GM12878 (cell line): ENCODE measurements around the gene AATF. TPM values are rescaled to one million over a fixed set of nuclear protein-coding genes. Genes with fewer than 3 reads are reported as not detected.

Experiments used
- ATAC-seq: fragments of 200-7000 bp; cut with Tn5 transposase; 3 replicates; pipeline ENCODE4 v1.9.1; 2020; ENCODE audit warnings: mild to moderate bottlenecking, moderate library complexity
- BruUV-seq: library from RNA; stranded (reverse); fragments of 400-500 nt; replicated peaks from 2 replicates; lab custom pipeline; 2021; lab: Mats Ljungman, UMichigan
- CTCF ChIA-PET: fragments of 300-600 bp; sonication (Branson Sonifier 250); formaldehyde crosslinking; extraction: SDS; loops from one replicate; lab custom pipeline; 2021; ENCODE audit warnings: inconsistent platforms; lab: Yijun Ruan, JAX
- POLR2A ChIA-PET: fragments of 350-600 bp; formaldehyde crosslinking; extraction: SDS; loops from one replicate; lab custom pipeline; 2021; ENCODE audit warnings: inconsistent platforms; lab: Charles Lee
- RAD21 ChIA-PET: fragments of 300-600 bp; sonication (Branson Sonifier 250); formaldehyde crosslinking; loops from one replicate; lab custom pipeline; 2023; ENCODE audit warnings: antibody characterized with exemption; ENCODE audit not compliant: unreplicated experiment; lab: Charles Lee
- SMC1A ChIA-PET: fragments of 300-600 bp; sonication (Branson Sonifier 250); formaldehyde crosslinking; loops from one replicate; lab custom pipeline; 2023; ENCODE audit not compliant: unreplicated experiment, uncharacterized antibody; lab: Charles Lee
- DNase-seq: peaks from one replicate; pipeline ENCODE4 v3.0.0-alpha.2; 2011; ENCODE audit warnings: low read depth, low spot score
- FAIRE-seq: peaks from 3 replicates; lab custom pipeline; 2011; peaks lifted over from hg19 to GRCh38; lab: Jason Lieb, UNC
- H2AFZ ChIP-seq: 2 replicates; pipeline ENCODE4 v1.6.0; 2011; ENCODE audit warnings: low read depth, low read length, control low read depth; ENCODE audit not compliant: control insufficient read depth
- H3K27ac ChIP-seq: 2 replicates; pipeline ENCODE4 v1.5.1; 2011; ENCODE audit warnings: control low read depth; ENCODE audit not compliant: control insufficient read depth, insufficient read depth
- H3K27me3 ChIP-seq, 2 experiments: replicated peaks in 1 of 2; 2 replicates each; pipeline versions ENCODE4 v1.6.0 to v1.6.1; 2011; ENCODE audit warnings: low read length in 1 of 2; ENCODE audit not compliant: control insufficient read depth in 2 of 2, insufficient read depth in 2 of 2
- H3K36me3 ChIP-seq, 2 experiments: 2 replicates each; pipeline ENCODE4 v1.5.1; 2011; ENCODE audit warnings: low read length in 1 of 2; ENCODE audit not compliant: control insufficient read depth in 2 of 2, insufficient read depth in 2 of 2
- H3K4me1 ChIP-seq: 2 replicates; pipeline ENCODE4 v1.6.1; 2011; ENCODE audit warnings: mild to moderate bottlenecking, low read length, moderate library complexity, mixed read lengths; ENCODE audit not compliant: control insufficient read depth, insufficient read depth
- H3K4me2 ChIP-seq: 2 replicates; pipeline ENCODE4 v1.6.0; 2011; ENCODE audit warnings: control low read depth; ENCODE audit not compliant: control insufficient read depth, insufficient read depth
- H3K4me3 ChIP-seq: fragments of 200-600 bp; sonication (generic); 2 replicates; pipeline ENCODE4 v1.5.1; 2016
- H3K79me2 ChIP-seq: 2 replicates; pipeline ENCODE4 v1.6.0; 2011; ENCODE audit warnings: low read length; ENCODE audit not compliant: control insufficient read depth, insufficient read depth
- H3K9ac ChIP-seq: 2 replicates; pipeline ENCODE4 v1.8.0; 2011; ENCODE audit warnings: low read length, control low read depth, mixed read lengths; ENCODE audit not compliant: control insufficient read depth, insufficient read depth
- H3K9me3 ChIP-seq: replicated peaks from 3 replicates; pipeline ENCODE4 v1.5.1; 2011; ENCODE audit warnings: mild to moderate bottlenecking, low read length; ENCODE audit not compliant: control insufficient read depth, insufficient read depth
- H4K20me1 ChIP-seq: 2 replicates; pipeline ENCODE4 v1.6.0; 2011; ENCODE audit not compliant: control insufficient read depth, insufficient read depth
- CBX3 ChIP-seq: fragments of 200-600 bp; sonication (generic); IDR thresholded peaks from 2 replicates; pipeline ENCODE4 v1.6.1; 2016; ENCODE audit warnings: low read depth, borderline replicate concordance
- EED ChIP-seq: sonication (generic); IDR thresholded peaks from 2 replicates; pipeline ENCODE4 v1.6.1; 2016; ENCODE audit warnings: antibody characterized with exemption, low read depth
- RAD51 ChIP-seq: fragments of 450-650 bp; IDR thresholded peaks from 2 replicates; pipeline ENCODE4 v1.6.1; 2016; ENCODE audit warnings: moderate library complexity, mild to moderate bottlenecking, inconsistent platforms
- WRNIP1 ChIP-seq: IDR thresholded peaks from 2 replicates; pipeline ENCODE4 v1.6.1; 2011; ENCODE audit warnings: low read depth, low read length, improper control_type of control experiment, borderline replicate concordance
- ZBED1 ChIP-seq: IDR thresholded peaks from 2 replicates; pipeline ENCODE4 v1.6.1; 2016; ENCODE audit warnings: borderline replicate concordance
- ZBTB40 ChIP-seq: fragments of 450-650 bp; IDR thresholded peaks from 2 replicates; pipeline ENCODE4 v1.6.1; 2016; ENCODE audit warnings: mild to moderate bottlenecking, moderate library complexity, borderline replicate concordance
- WGBS: methylation state at CpG from one replicate; pipeline ENCODE4 v1.1.6; 2016; ENCODE audit warnings: low lambda C conversion rate; ENCODE audit not compliant: insufficient replicate concordance, insufficient coverage; ENCODE audit errors: missing lambda C conversion rate; 5-methylcytosine and 5-hydroxymethylcytosine counted together
- in situ Hi-C: fragments of 300-500 bp; cut with MboI; formaldehyde crosslinking; loops from 9 replicates; pipeline ENCODE4 v1.14.3; 2018; ENCODE audit warnings: mixed read lengths
- intact Hi-C: fragments of 100-400 bp; cut with micrococcal nuclease; formaldehyde crosslinking; loops from one replicate; pipeline ENCODE4 v1.14.2; 2022; ENCODE audit not compliant: unreplicated experiment
- polyA plus RNA-seq, 11 experiments: library from polyadenylated mRNA; depleted of rRNA in 4 of 11; unstranded in 6 of 11; stranded (reverse) in 5 of 11; fragments of >200 nt; fragmentation: Nextera tagmentation in 4 of 11; fragmentation: Illumina TruSeq in 1 of 11; extraction: Ambion mirVana in 4 of 11; extraction: Trizol in 1 of 11; gene quantifications; 1 replicate in 1 of 11; 2 replicates in 10 of 11; pipeline versions ENCODE4 v1.2.1 to v1.2.3, GENCODE V29; 2011 to 2016; ENCODE audit warnings: inconsistent platforms in 2 of 11, missing spikeins in 2 of 11, low read depth in 1 of 11
- total RNA-seq, 4 experiments: library from RNA; depleted of rRNA in 3 of 4; stranded (reverse); fragments of >200 nt in 3 of 4; fragmentation: Illumina TruSeq in 1 of 4; extraction: Trizol in 1 of 4; gene quantifications; 2 replicates each; pipeline versions ENCODE4 v1.2.1 to v1.2.3, GENCODE V29; 2013 to 2021

The AATF gene
- total and polyA plus RNA-seq, 10 of the 15 experiments (the other 5 are each of a cell fraction or from before 2014, with no cell fraction given) = 36.8 to 110 (median 77.9) TPM

GRCh38 chr17:36926701-36927100 is 22.1 kb upstream of the AATF start (continued):
- TF ChIP-seq WRNIP1 = no peak

GRCh38 chr17:36928471-36929345 is 20.0 kb upstream of the AATF start:
- in situ Hi-C loops (no loop called here), intact Hi-C loops (no loop called here)
- no peak overlapping the region for H3K27ac ChIP-seq
- peak; percentile 29; the same call in 2 of the 3 replicates for ATAC-seq
- H3K79me2 ChIP-seq = no peaks in the 10 kb centered on the region
- ChIA-PET SMC1A (interaction anchor here (1.2 kb wide), 1 partner anchor 445 kb away, joined by 3 read pairs; no protein-coding TSS in a partner anchor), RAD21 (no interaction called here), POLR2A (no interaction called here), CTCF (no interaction called here)
- H3K9me3 ChIP-seq = no peaks in the 10 kb centered on the region
- no peak overlapping the region for H3K4me3 ChIP-seq
- peaks cover 8% of the 10 kb centered on the region for H3K4me1 ChIP-seq
- no TSS peak for BruUV-seq
- H2AFZ ChIP-seq = peak overlapping the region; percentile 68
- H3K36me3 ChIP-seq = no peaks in the 10 kb centered on the region
- DNase-seq = no peak
- TF ChIP-seq CBX3 (no peak), ZBTB40 (0 out of 2 replicates have a peak, but pooled peaks have one; percentile 2), RAD51 (no peak), EED (no peak), ZBED1 (no peak)
- FAIRE-seq = no peak
- peak overlapping the region; percentile 66; the same call in 1 of the 2 replicates for H3K4me2 ChIP-seq
- 38% methylated on average over 13 of the region's 13 CpGs for WGBS
- no peaks in the 10 kb centered on the region for H4K20me1 ChIP-seq
- peaks cover 21 to 24% of the 10 kb centered on the region in 2 experiments for H3K27me3 ChIP-seq
- no peak overlapping the region for H3K9ac ChIP-seq
